Liver (tissue), 9 donors: Measurements from ENCODE around the gene GRAMD2A. TPM values are rescaled to one million over a fixed set of nuclear protein-coding genes. Genes with fewer than 3 reads are reported as not detected.

Experiments
- DNase-seq: peaks from one replicate; pipeline ENCODE4 v3.0.0-alpha.2; 2017; ENCODE audit warnings: low spot score
- H3K27ac ChIP-seq, 2 donors: one replicate each; pipeline ENCODE4 v1.7.0; 2013; ENCODE audit warnings: inconsistent platforms in 2 of 2, low read length in 2 of 2, control low read depth in 1 of 2, low read depth in 1 of 2, mild to moderate bottlenecking in 1 of 2
- H3K27me3 ChIP-seq, 4 donors: one replicate each; pipeline versions ENCODE4 v1.6.1 to v1.7.0; 2013; ENCODE audit warnings: low read length in 3 of 4, inconsistent platforms in 1 of 4, mild to moderate bottlenecking in 1 of 4, moderate library complexity in 1 of 4; ENCODE audit not compliant: control insufficient read depth in 4 of 4, insufficient read depth in 4 of 4
- H3K36me3 ChIP-seq, 4 donors: one replicate each; pipeline versions ENCODE4 v1.6.1 to v1.7.0; 2013; ENCODE audit warnings: low read length in 3 of 4, mild to moderate bottlenecking in 3 of 4, low read depth in 1 of 4, moderate library complexity in 1 of 4; ENCODE audit not compliant: control insufficient read depth in 4 of 4, insufficient read depth in 3 of 4
- H3K4me1 ChIP-seq, 4 donors: one replicate each; pipeline versions ENCODE4 v1.6.1 to v1.7.0; 2013; ENCODE audit warnings: low read length in 3 of 4, mild to moderate bottlenecking in 3 of 4, moderate library complexity in 1 of 4; ENCODE audit not compliant: control insufficient read depth in 4 of 4, insufficient read depth in 4 of 4
- H3K4me3 ChIP-seq, 3 donors: one replicate each; pipeline versions ENCODE4 v1.6.1 to v1.7.0; 2013; ENCODE audit warnings: low read length in 3 of 3, control low read depth in 1 of 3, low read depth in 1 of 3, mild to moderate bottlenecking in 1 of 3
- H3K9ac ChIP-seq, 2 donors: one replicate each; pipeline ENCODE4 v1.7.0; 2013; ENCODE audit warnings: low read length in 2 of 2, mild to moderate bottlenecking in 2 of 2, moderate library complexity in 2 of 2, control low read depth in 1 of 2, low read depth in 1 of 2
- H3K9me3 ChIP-seq, 4 donors: one replicate each; pipeline versions ENCODE4 v1.6.1 to v1.7.0; 2013; ENCODE audit warnings: low read length in 3 of 4; ENCODE audit not compliant: control insufficient read depth in 4 of 4
- ATF3 ChIP-seq: IDR thresholded peaks from 2 replicates; pipeline ENCODE4 v1.6.1; 2016; ENCODE audit warnings: antibody characterized with exemption
- CTCF ChIP-seq: fragments of 150-350 bp; IDR thresholded peaks from 2 replicates; pipeline ENCODE4 v1.5.1; 2017; ENCODE audit warnings: improper control_type of control experiment, low read depth, low read length; ENCODE audit not compliant: missing input control
- EGR1 ChIP-seq, 2 donors: IDR thresholded peaks; 2 replicates each; pipeline ENCODE4 v1.6.1; 2016 to 2018; ENCODE audit warnings: antibody characterized with exemption in 2 of 2, low read depth in 2 of 2
- FOXA1 ChIP-seq: IDR thresholded peaks from 2 replicates; pipeline ENCODE4 v1.6.1; 2016; ENCODE audit warnings: antibody characterized with exemption
- FOXA2 ChIP-seq: IDR thresholded peaks from 2 replicates; pipeline ENCODE4 v1.6.1; 2016; ENCODE audit warnings: antibody characterized with exemption
- GABPA ChIP-seq, 2 donors: IDR thresholded peaks in 1 of 2; conservative IDR thresholded peaks in 1 of 2; 2 replicates each; pipeline ENCODE4 v1.6.1; 2016; ENCODE audit warnings: antibody characterized with exemption in 2 of 2, mild to moderate bottlenecking in 1 of 2, moderate library complexity in 1 of 2
- HNF4A ChIP-seq, 2 donors: conservative IDR thresholded peaks; 2 replicates each; pipeline ENCODE4 v1.6.1; 2016; ENCODE audit warnings: antibody characterized with exemption in 2 of 2, mild to moderate bottlenecking in 2 of 2
- HNF4G ChIP-seq: IDR thresholded peaks from 2 replicates; pipeline ENCODE4 v1.6.1; 2016; ENCODE audit warnings: antibody characterized with exemption
- JUND ChIP-seq, 2 donors: IDR thresholded peaks; 2 replicates each; pipeline ENCODE4 v1.6.1; 2016; ENCODE audit warnings: antibody characterized with exemption in 2 of 2
- NR2F2 ChIP-seq: IDR thresholded peaks from 2 replicates; pipeline ENCODE4 v1.6.1; 2016; ENCODE audit warnings: antibody characterized with exemption
- RAD21 ChIP-seq, 2 donors: IDR thresholded peaks; 2 replicates each; pipeline ENCODE4 v1.6.1; 2016; ENCODE audit warnings: antibody characterized with exemption in 2 of 2, mild to moderate bottlenecking in 2 of 2
- REST ChIP-seq: IDR thresholded peaks from 2 replicates; pipeline ENCODE4 v1.6.1; 2016; ENCODE audit warnings: antibody characterized with exemption, mild to moderate bottlenecking
- RXRA ChIP-seq, 2 donors: IDR thresholded peaks; 2 replicates each; pipeline ENCODE4 v1.6.1; 2017 to 2018; ENCODE audit warnings: antibody characterized with exemption in 2 of 2, mild to moderate bottlenecking in 1 of 2
- SP1 ChIP-seq: IDR thresholded peaks from 2 replicates; pipeline ENCODE4 v1.6.1; 2018; ENCODE audit warnings: antibody characterized with exemption, mild to moderate bottlenecking
- YY1 ChIP-seq: IDR thresholded peaks from 2 replicates; pipeline ENCODE4 v1.6.1; 2016; ENCODE audit warnings: antibody characterized with exemption, mild to moderate bottlenecking
- WGBS: extraction: QIAGEN DNeasy Blood & Tissue Kit; methylation state at CpG from one replicate; pipeline ENCODE4 v1.1.7; 2013; 5-methylcytosine and 5-hydroxymethylcytosine counted together
- polyA plus RNA-seq, 2 donors: library from polyadenylated mRNA; stranded (reverse) in 1 of 2; unstranded in 1 of 2; fragments of 200-250 nt in 1 of 2; fragments of >200 nt in 1 of 2; fragmentation: Nextera tagmentation in 1 of 2; extraction: Ambion mirVana in 1 of 2; gene quantifications; one replicate each; pipeline versions ENCODE4 v1.2.1 to v1.2.3, GENCODE V29; 2013 to 2015
- total RNA-seq, 2 donors: library from RNA; depleted of rRNA; stranded (reverse); fragments of >200 nt; gene quantifications; one replicate each; pipeline ENCODE4 v1.2.3, GENCODE V29; 2014
- TF ChIP-seq, protein P1 (sequence below): IDR thresholded peaks from 2 replicates; pipeline ENCODE4 v1.6.1; 2016; ENCODE audit warnings: antibody characterized with exemption
- TF ChIP-seq, protein P2 (sequence below): IDR thresholded peaks from 2 replicates; pipeline ENCODE4 v1.6.1; 2016; ENCODE audit warnings: antibody characterized with exemption
- donor health status: healthy.
- donor health status: healthy.
- donor health status: healthy.
- donor health status: healthy.
- donor health status: healthy.

Gene GRAMD2A
- total and polyA plus RNA-seq, 4 donors = not detected

GRCh38 chr15:72217216-72217615 lies 19.6 kb upstream of the GRAMD2A start:
- no peaks in the 10 kb centered on the region for H3K27me3 ChIP-seq
- H3K4me1 ChIP-seq = no peaks in the 10 kb centered on the region
- TF ChIP-seq, protein P1, sequence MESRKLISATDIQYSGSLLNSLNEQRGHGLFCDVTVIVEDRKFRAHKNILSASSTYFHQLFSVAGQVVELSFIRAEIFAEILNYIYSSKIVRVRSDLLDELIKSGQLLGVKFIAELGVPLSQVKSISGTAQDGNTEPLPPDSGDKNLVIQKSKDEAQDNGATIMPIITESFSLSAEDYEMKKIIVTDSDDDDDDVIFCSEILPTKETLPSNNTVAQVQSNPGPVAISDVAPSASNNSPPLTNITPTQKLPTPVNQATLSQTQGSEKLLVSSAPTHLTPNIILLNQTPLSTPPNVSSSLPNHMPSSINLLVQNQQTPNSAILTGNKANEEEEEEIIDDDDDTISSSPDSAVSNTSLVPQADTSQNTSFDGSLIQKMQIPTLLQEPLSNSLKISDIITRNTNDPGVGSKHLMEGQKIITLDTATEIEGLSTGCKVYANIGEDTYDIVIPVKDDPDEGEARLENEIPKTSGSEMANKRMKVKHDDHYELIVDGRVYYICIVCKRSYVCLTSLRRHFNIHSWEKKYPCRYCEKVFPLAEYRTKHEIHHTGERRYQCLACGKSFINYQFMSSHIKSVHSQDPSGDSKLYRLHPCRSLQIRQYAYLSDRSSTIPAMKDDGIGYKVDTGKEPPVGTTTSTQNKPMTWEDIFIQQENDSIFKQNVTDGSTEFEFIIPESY = no peak
- TF ChIP-seq, protein P2, sequence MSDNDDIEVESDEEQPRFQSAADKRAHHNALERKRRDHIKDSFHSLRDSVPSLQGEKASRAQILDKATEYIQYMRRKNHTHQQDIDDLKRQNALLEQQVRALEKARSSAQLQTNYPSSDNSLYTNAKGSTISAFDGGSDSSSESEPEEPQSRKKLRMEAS = no peak
- TF ChIP-seq FOXA1 = no peak
- no peak for TF ChIP-seq RAD21 (IDR thresholded peaks at IDR 0.05)
- TF ChIP-seq HNF4G = no peak
- no peaks in the 10 kb centered on the region for H3K9me3 ChIP-seq
- no peak overlapping the region for H3K4me3 ChIP-seq
- no peak overlapping the region for H3K27ac ChIP-seq
- 92% methylated on average over 4 of the region's 4 CpGs for WGBS
- DNase-seq = no peak
- H3K9ac ChIP-seq = no peak overlapping the region
- H3K36me3 ChIP-seq = peaks cover 3 to 7% (median 5%) of the 10 kb centered on the region in 4 donors

DNA sequence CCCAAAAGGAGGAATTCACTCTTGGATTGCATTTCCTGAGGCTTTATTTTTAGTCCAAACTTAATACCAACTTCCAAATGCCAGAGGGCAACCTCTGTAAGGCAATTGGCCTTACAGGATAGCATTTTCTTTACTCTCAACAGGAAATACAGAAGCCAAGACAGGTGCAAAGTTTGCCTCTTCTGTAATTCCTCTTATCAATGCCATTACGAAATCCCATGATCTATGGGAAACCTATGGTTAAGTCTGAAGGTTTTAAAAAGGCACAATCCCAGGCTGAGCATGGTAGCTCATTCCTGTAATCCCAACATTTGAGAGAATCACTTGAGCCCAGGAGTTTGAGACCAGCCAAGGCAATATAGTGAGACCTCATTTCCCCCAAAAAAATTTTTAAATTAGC lies 18.5 kb upstream of the GRAMD2A start:
- H3K27me3 ChIP-seq = no peaks in the 10 kb centered on the region
- WGBS = 94% methylated on average over 1 of the region's 1 CpG
- peaks cover 3 to 7% (median 5%) of the 10 kb centered on the region in 4 donors for H3K36me3 ChIP-seq
- TF ChIP-seq HNF4A (conservative IDR thresholded peaks at IDR 0.05) = no peak
- no peak for TF ChIP-seq SP1
- TF ChIP-seq CTCF = no peak
- no peak for TF ChIP-seq RXRA (IDR thresholded peaks at IDR 0.05)
- TF ChIP-seq HNF4G = no peak
- TF ChIP-seq RAD21 (IDR thresholded peaks at IDR 0.05) = no peak
- no peak for TF ChIP-seq JUND (IDR thresholded peaks at IDR 0.05)
- no peak for TF ChIP-seq EGR1 (IDR thresholded peaks at IDR 0.05; ENCODE audit: low read depth in 2 of 2)
- no peak for TF ChIP-seq NR2F2
- TF ChIP-seq ATF3 = no peak
- no peak for TF ChIP-seq YY1
- no peak for TF ChIP-seq REST
- TF ChIP-seq FOXA2 = no peak
- TF ChIP-seq GABPA (IDR thresholded peaks at IDR 0.05 in 1 of 2, conservative IDR thresholded peaks at IDR 0.05 in 1 of 2) = no peak
- TF ChIP-seq FOXA1 = no peak
- no peaks in the 10 kb centered on the region for H3K9me3 ChIP-seq
- no peak for DNase-seq
- H3K4me1 ChIP-seq = peaks cover 0 to 3% (median 0%) of the 10 kb centered on the region in 4 donors
- H3K9ac ChIP-seq = no peak overlapping the region
- H3K27ac ChIP-seq = no peak overlapping the region
- H3K4me3 ChIP-seq = no peak overlapping the region
